Vagina (tissue), 2 donors: ENCODE measurements around the gene RAB6A.

Experiments used
- POLR2A ChIP-seq, 2 donors: fragments of 450-650 bp; IDR thresholded peaks; one replicate each; pipeline ENCODE4 v1.6.1; 2017; ENCODE audit warnings: antibody characterized with exemption in 2 of 2, mild to moderate bottlenecking in 2 of 2, moderate library complexity in 2 of 2
- POLR2AphosphoS5 ChIP-seq, 2 donors: sonication (generic); formaldehyde crosslinking; IDR thresholded peaks; one replicate each; pipeline ENCODE4 v1.9.0; 2017; ENCODE audit warnings: antibody characterized with exemption in 2 of 2, mild to moderate bottlenecking in 2 of 2, low read depth in 1 of 2; ENCODE audit not compliant: insufficient read depth in 1 of 2

DNA sequence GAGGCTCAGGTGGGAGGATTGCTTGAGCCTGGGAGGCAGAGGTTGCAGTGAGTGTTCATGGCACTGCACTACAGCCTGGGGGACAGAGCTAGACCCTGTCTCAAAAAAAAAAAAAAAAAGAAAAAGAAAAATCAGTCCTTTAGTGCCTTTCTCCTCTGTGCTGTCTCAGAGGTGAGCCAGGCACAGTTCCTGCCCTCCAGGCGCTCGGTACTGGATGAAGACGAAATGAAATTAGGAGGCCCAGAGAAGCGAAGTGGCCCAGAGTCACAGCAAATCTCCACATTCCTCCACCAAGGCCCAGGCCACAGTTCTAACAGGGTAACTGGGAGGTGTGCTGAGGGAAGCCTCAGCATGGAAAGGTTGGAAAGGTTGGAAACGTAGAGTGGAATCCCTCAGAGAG is 109.6 kb downstream of the RAB6A start:
- no peak for TF ChIP-seq POLR2A (IDR thresholded peaks at IDR 0.05)
- no peak for TF ChIP-seq POLR2AphosphoS5 (IDR thresholded peaks at IDR 0.05; ENCODE audit: insufficient read depth in 1 of 2, low read depth in 1 of 2)
